ENCODE measurements around the gene FEZF1. TPM values are rescaled to one million over a fixed set of nuclear protein-coding genes. Genes with fewer than 3 reads are reported as not detected.

Gene FEZF1
- total RNA-seq, 1 donor from 2014 or later: not detected

- DNase-seq: peak; percentile 38
- intact Hi-C loops (cut with DNase I): no loop called here
- no peak for ATAC-seq (ENCODE audit: poor library complexity)
Observed at GRCh38 chr7:122310119-122311021, 5.8 kb upstream of the FEZF1 start.

- DNase-seq: no peak
- intact Hi-C loops (cut with DNase I): no loop called here
- no peak for ATAC-seq (ENCODE audit: poor library complexity)
Observed at GRCh38 chr7:122309421-122309820, 4.9 kb upstream of the FEZF1 start.

- intact Hi-C loops (cut with DNase I): no loop called here
- no peak for DNase-seq
- no peak for ATAC-seq (ENCODE audit: poor library complexity)
Observed at GRCh38 chr7:122307228-122307621, 2.7 kb upstream of the FEZF1 start.

- DNase-seq: no peak
- intact Hi-C loops (cut with DNase I): no loop called here
- ATAC-seq (ENCODE audit: poor library complexity): no peak
Observed at GRCh38 chr7:122306320-122307227, 2.0 kb upstream of the FEZF1 start.

GRCh38 chr7:122305475-122306319, 1.1 kb upstream of the FEZF1 start:
- ATAC-seq (ENCODE audit: poor library complexity) (peak; percentile 15), DNase-seq (peak; percentile 40)
- intact Hi-C loops (cut with DNase I): no loop called here

- no peak for DNase-seq
- intact Hi-C loops (cut with DNase I): no loop called here
- ATAC-seq (ENCODE audit: poor library complexity): no peak
Observed at GRCh38 chr7:122304996-122305421, 459 bp upstream of the FEZF1 start.

GRCh38 chr7:122303531-122304318, 825 bp downstream of the FEZF1 start:
- intact Hi-C loops (cut with DNase I): no loop called here
- ATAC-seq (ENCODE audit: poor library complexity): no peak
- DNase-seq: no peak

- ATAC-seq (ENCODE audit: poor library complexity) (no peak), DNase-seq (no peak)
- intact Hi-C loops (cut with DNase I): no loop called here
Observed at GRCh38 chr7:122302761-122303530, 1.6 kb downstream of the FEZF1 start.

GRCh38 chr7:122301858-122302760, 2.4 kb downstream of the FEZF1 start:
- no peak for DNase-seq
- ATAC-seq (ENCODE audit: poor library complexity): no peak
- intact Hi-C loops (cut with DNase I): no loop called here

- ATAC-seq (ENCODE audit: poor library complexity) (no peak), DNase-seq (no peak)
- intact Hi-C loops (cut with DNase I): no loop called here
Observed at GRCh38 chr7:122300956-122301833, 3.4 kb downstream of the FEZF1 start.

- DNase-seq (no peak), ATAC-seq (ENCODE audit: poor library complexity) (peak; percentile 15)
- intact Hi-C loops (cut with DNase I): no loop called here
Observed at GRCh38 chr7:122300211-122300932, 4.2 kb downstream of the FEZF1 start.

- DNase-seq: no peak
- ATAC-seq (ENCODE audit: poor library complexity): no peak
- intact Hi-C loops (cut with DNase I): no loop called here
Observed at GRCh38 chr7:122299624-122300210, 4.8 kb downstream of the FEZF1 start.

- intact Hi-C loops (cut with DNase I): no loop called here
- no peak for DNase-seq
- ATAC-seq (ENCODE audit: poor library complexity): no peak
Observed at GRCh38 chr7:122298618-122299017, 5.9 kb downstream of the FEZF1 start.

GRCh38 chr7:122298131-122298530, 6.4 kb downstream of the FEZF1 start:
- intact Hi-C loops (cut with DNase I): no loop called here
- DNase-seq (no peak), ATAC-seq (ENCODE audit: poor library complexity) (no peak)

Data from Right ventricle myocardium superior (tissue), 1 donor.